ENCODE results near the gene HHATL.

DNA sequence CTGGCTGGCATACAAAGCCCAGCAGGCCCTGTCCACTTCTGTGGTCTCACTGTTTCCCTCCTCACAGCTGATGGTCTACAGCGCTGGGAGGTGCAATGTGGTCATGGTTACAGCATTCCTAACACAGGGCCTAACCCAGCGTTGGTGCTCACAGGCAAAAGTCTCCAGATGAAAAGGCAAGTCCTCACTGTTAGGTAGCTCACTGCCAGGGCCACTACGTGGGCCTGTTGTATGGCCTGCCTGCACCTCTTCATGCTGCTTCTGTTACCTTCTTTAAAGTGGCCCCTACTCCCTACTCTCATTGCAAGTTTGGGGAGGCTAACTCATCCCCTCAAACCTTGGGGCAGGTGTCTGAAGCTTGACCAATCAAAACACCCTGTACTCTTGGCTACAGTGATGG lies 39.2 kb upstream of the HHATL start:
- TF ChIP-seq POLR2A (IDR thresholded peaks at IDR 0.05) = no peak
- TF ChIP-seq, protein P1, sequence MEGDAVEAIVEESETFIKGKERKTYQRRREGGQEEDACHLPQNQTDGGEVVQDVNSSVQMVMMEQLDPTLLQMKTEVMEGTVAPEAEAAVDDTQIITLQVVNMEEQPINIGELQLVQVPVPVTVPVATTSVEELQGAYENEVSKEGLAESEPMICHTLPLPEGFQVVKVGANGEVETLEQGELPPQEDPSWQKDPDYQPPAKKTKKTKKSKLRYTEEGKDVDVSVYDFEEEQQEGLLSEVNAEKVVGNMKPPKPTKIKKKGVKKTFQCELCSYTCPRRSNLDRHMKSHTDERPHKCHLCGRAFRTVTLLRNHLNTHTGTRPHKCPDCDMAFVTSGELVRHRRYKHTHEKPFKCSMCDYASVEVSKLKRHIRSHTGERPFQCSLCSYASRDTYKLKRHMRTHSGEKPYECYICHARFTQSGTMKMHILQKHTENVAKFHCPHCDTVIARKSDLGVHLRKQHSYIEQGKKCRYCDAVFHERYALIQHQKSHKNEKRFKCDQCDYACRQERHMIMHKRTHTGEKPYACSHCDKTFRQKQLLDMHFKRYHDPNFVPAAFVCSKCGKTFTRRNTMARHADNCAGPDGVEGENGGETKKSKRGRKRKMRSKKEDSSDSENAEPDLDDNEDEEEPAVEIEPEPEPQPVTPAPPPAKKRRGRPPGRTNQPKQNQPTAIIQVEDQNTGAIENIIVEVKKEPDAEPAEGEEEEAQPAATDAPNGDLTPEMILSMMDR (IDR thresholded peaks at IDR 0.05) = no peak
- no peak for TF ChIP-seq POLR2AphosphoS5 (IDR thresholded peaks at IDR 0.05)
